Suprapubic skin (tissue), 4 donors: ENCODE measurements around the gene GLT8D1.

Source experiments
- CTCF ChIP-seq, 2 donors: fragments of 200-600 bp in 1 of 2; fragments of 450-650 bp in 1 of 2; sonication (generic) in 1 of 2; IDR thresholded peaks; one replicate each; pipeline ENCODE4 v1.5.1; 2016 to 2019; ENCODE audit warnings: antibody characterized with exemption in 2 of 2, mild to moderate bottlenecking in 1 of 2, moderate library complexity in 1 of 2
- EP300 ChIP-seq: sonication (generic); formaldehyde crosslinking; IDR thresholded peaks from one replicate; pipeline ENCODE4 v1.6.1; 2017; ENCODE audit warnings: antibody characterized with exemption
- POLR2A ChIP-seq, 2 donors: fragments of 450-650 bp; IDR thresholded peaks; one replicate each; pipeline ENCODE4 v1.6.1; 2017; ENCODE audit warnings: antibody characterized with exemption in 2 of 2, mild to moderate bottlenecking in 2 of 2, moderate library complexity in 2 of 2
- POLR2AphosphoS5 ChIP-seq, 3 donors: sonication (generic); formaldehyde crosslinking; IDR thresholded peaks; one replicate each; pipeline ENCODE4 v1.6.1; 2017; ENCODE audit warnings: antibody characterized with exemption in 3 of 3

DNA sequence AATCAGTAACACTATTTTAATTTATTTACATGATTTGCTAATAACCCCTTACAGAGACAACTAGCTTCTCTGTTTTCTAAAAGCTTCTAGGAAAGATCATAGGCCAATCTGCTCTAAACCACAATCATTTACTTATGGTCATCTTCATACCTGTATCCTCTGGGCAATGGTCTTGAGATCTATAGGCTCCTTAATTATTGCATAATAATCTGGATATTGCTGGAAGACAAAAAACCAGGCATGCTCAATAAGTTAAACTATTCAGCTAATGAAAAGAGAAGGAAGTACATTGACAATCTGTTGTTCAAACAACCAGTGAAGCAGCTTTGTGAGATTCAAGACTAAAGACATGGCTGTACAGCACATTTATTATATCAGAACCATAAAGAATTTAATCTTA, 54.0 kb downstream of the GLT8D1 start:
- TF ChIP-seq POLR2A (IDR thresholded peaks at IDR 0.05) (no peak), CTCF (IDR thresholded peaks at IDR 0.05) (no peak), EP300 (no peak), POLR2AphosphoS5 (IDR thresholded peaks at IDR 0.05) (no peak)
